HEK293 (cell line): ENCODE measurements around the gene PHRF1.

Experiments
- SP2 ChIP-seq: fragments of 450-650 bp; formaldehyde crosslinking; IDR thresholded peaks from 2 replicates; pipeline ENCODE4 v1.5.1; 2016; ENCODE audit warnings: missing biosample characterization, missing genetic modification characterization
- ZBTB21 ChIP-seq: fragments of 450-650 bp; formaldehyde crosslinking; IDR thresholded peaks from 2 replicates; pipeline ENCODE4 v1.5.1; 2017; ENCODE audit warnings: missing biosample characterization, missing genetic modification characterization
- ZEB2 ChIP-seq: fragments of 450-650 bp; formaldehyde crosslinking; IDR thresholded peaks from 2 replicates; pipeline ENCODE4 v1.5.1; 2016; ENCODE audit warnings: missing biosample characterization, missing genetic modification characterization
- ZFP69B ChIP-seq: fragments of 450-650 bp; formaldehyde crosslinking; IDR thresholded peaks from 2 replicates; pipeline ENCODE4 v1.5.1; 2016; ENCODE audit warnings: missing biosample characterization, missing genetic modification characterization
- ZNF146 ChIP-seq: fragments of 450-650 bp; formaldehyde crosslinking; IDR thresholded peaks from 2 replicates; pipeline ENCODE4 v1.5.1; 2016; ENCODE audit warnings: missing biosample characterization, missing genetic modification characterization
- ZNF19 ChIP-seq: fragments of 450-650 bp; formaldehyde crosslinking; IDR thresholded peaks from 2 replicates; pipeline ENCODE4; 2016; ENCODE audit warnings: missing biosample characterization, missing genetic modification characterization, low read depth
- ZNF202 ChIP-seq: fragments of 450-650 bp; formaldehyde crosslinking; IDR thresholded peaks from 2 replicates; pipeline ENCODE4 v1.5.1; 2016; ENCODE audit warnings: missing biosample characterization, missing genetic modification characterization, borderline replicate concordance
- ZNF548 ChIP-seq: fragments of 450-650 bp; formaldehyde crosslinking; IDR thresholded peaks from 2 replicates; pipeline ENCODE4 v1.5.1; 2016; ENCODE audit warnings: missing biosample characterization, missing genetic modification characterization
- TF ChIP-seq, protein P1 (sequence below): fragments of 450-650 bp; formaldehyde crosslinking; IDR thresholded peaks from 2 replicates; pipeline ENCODE4 v1.5.1; 2016; ENCODE audit warnings: missing biosample characterization, missing genetic modification characterization
- TF ChIP-seq, protein P2 (sequence below): fragments of 450-650 bp; formaldehyde crosslinking; IDR thresholded peaks from 2 replicates; pipeline ENCODE4 v1.5.1; 2017; ENCODE audit warnings: missing biosample characterization, missing genetic modification characterization
- TF ChIP-seq, protein P3 (sequence below): fragments of 450-650 bp; formaldehyde crosslinking; IDR thresholded peaks from 2 replicates; pipeline ENCODE4 v1.5.1; 2017; ENCODE audit warnings: missing biosample characterization, missing genetic modification characterization
- TF ChIP-seq, protein P4 (sequence below): fragments of 450-650 bp; formaldehyde crosslinking; IDR thresholded peaks from 2 replicates; pipeline ENCODE4 v1.5.1; 2016; ENCODE audit warnings: missing biosample characterization, missing genetic modification characterization

DNA sequence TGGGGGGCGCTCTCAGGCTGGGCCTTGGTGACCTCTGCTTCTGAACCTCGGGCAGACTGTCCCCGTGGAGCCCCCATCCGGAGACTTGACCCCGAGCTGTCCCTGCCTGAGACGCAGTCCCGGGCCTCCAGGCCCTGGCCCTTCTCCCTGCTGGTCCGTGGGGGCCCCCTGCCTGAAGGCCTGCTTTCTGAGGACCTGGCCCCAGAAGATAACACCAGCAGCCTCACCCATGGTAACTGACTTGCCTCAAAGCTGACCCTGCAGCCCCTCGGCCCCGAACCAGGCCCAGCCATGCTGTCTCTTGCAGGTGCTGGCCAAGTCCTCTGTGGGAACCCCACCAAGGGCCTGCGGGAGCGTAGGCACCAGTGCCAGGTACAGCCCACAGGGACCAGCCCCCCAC, 24.7 kb upstream of the PHRF1 start:
- TF ChIP-seq, protein P1, sequence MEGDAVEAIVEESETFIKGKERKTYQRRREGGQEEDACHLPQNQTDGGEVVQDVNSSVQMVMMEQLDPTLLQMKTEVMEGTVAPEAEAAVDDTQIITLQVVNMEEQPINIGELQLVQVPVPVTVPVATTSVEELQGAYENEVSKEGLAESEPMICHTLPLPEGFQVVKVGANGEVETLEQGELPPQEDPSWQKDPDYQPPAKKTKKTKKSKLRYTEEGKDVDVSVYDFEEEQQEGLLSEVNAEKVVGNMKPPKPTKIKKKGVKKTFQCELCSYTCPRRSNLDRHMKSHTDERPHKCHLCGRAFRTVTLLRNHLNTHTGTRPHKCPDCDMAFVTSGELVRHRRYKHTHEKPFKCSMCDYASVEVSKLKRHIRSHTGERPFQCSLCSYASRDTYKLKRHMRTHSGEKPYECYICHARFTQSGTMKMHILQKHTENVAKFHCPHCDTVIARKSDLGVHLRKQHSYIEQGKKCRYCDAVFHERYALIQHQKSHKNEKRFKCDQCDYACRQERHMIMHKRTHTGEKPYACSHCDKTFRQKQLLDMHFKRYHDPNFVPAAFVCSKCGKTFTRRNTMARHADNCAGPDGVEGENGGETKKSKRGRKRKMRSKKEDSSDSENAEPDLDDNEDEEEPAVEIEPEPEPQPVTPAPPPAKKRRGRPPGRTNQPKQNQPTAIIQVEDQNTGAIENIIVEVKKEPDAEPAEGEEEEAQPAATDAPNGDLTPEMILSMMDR (tag by site-specific recombination), result no peak
- TF ChIP-seq, protein P2, sequence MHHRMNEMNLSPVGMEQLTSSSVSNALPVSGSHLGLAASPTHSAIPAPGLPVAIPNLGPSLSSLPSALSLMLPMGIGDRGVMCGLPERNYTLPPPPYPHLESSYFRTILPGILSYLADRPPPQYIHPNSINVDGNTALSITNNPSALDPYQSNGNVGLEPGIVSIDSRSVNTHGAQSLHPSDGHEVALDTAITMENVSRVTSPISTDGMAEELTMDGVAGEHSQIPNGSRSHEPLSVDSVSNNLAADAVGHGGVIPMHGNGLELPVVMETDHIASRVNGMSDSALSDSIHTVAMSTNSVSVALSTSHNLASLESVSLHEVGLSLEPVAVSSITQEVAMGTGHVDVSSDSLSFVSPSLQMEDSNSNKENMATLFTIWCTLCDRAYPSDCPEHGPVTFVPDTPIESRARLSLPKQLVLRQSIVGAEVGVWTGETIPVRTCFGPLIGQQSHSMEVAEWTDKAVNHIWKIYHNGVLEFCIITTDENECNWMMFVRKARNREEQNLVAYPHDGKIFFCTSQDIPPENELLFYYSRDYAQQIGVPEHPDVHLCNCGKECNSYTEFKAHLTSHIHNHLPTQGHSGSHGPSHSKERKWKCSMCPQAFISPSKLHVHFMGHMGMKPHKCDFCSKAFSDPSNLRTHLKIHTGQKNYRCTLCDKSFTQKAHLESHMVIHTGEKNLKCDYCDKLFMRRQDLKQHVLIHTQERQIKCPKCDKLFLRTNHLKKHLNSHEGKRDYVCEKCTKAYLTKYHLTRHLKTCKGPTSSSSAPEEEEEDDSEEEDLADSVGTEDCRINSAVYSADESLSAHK, result no peak
- TF ChIP-seq SP2 (no peak), ZEB2 (tag by site-specific recombination) (no peak), ZFP69B (no peak), ZNF19 (tag by site-specific recombination) (no peak), ZNF146 (tag by site-specific recombination) (no peak), ZBTB21 (tag by site-specific recombination) (no peak), ZNF548 (tag by site-specific recombination) (no peak), ZNF202 (tag by site-specific recombination) (no peak)
- TF ChIP-seq, protein P3, sequence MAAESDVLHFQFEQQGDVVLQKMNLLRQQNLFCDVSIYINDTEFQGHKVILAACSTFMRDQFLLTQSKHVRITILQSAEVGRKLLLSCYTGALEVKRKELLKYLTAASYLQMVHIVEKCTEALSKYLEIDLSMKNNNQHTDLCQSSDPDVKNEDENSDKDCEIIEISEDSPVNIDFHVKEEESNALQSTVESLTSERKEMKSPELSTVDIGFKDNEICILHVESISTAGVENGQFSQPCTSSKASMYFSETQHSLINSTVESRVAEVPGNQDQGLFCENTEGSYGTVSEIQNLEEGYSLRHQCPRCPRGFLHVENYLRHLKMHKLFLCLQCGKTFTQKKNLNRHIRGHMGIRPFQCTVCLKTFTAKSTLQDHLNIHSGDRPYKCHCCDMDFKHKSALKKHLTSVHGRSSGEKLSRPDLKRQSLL (tag by site-specific recombination), result no peak
- TF ChIP-seq, protein P4, sequence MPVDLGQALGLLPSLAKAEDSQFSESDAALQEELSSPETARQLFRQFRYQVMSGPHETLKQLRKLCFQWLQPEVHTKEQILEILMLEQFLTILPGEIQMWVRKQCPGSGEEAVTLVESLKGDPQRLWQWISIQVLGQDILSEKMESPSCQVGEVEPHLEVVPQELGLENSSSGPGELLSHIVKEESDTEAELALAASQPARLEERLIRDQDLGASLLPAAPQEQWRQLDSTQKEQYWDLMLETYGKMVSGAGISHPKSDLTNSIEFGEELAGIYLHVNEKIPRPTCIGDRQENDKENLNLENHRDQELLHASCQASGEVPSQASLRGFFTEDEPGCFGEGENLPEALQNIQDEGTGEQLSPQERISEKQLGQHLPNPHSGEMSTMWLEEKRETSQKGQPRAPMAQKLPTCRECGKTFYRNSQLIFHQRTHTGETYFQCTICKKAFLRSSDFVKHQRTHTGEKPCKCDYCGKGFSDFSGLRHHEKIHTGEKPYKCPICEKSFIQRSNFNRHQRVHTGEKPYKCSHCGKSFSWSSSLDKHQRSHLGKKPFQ (tag by site-specific recombination), result no peak
